ENCODE measurements around the gene SLC4A8.
"Not testable (repeated sequence)": the region's sequence is repeated elsewhere in the genome, so short reads cannot be mapped to it uniquely, and the experiment has no call there.

The SLC4A8 gene

DNA sequence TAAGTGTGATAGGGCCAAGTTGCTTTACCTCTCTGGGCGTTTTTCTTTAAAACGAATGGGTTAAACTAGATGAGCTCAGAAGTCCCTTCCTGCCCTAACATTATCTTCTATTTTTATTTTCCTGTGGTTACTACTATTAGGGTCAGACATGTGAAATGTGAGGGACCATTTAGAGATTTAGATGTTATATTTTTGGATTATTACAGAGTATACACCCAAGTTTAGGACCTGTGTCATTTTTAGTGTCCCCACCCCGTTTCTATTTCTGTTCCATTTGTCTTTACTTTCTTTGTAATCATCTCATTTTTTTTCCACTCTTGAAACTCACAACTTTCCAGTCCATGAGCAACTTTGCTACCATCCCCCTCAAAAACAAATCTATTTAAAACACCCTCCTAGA, 56.3 kb downstream of the SLC4A8 start:
- ATAC-seq (no peak), DNase-seq (no peak)

GRCh38 chr12:51482929-51483697, 58.5 kb downstream of the SLC4A8 start:
- ATAC-seq (peak; percentile 61), DNase-seq (peak; percentile 29)

GRCh38 chr12:51484119-51484518, 59.5 kb downstream of the SLC4A8 start:
- ATAC-seq (no peak), DNase-seq (no peak)

- no peak for ATAC-seq
These were observed 63.6 kb downstream of the SLC4A8 start for GRCh38 chr12:51488281-51488680.

DNA sequence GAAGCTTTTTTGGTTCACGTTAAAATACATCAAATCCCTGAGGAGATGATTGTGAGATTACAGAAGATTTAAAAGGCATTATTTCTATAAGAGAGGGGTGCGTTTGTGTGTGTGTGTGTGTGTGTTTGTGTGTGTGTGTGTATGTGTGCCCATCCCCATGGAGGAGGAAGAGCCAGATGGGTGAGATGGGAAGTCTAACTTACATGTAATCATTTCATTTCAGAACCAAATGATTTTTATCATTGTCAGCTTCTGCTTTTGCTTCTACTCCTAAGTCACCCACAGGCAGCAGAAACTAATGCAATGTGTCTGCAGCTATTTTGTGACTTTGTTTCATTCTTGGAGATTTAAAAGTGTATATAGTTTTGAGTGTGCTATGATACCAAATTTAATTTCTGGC, 68.7 kb downstream of the SLC4A8 start:
- ATAC-seq (no peak), DNase-seq (no peak)

More at GRCh38 chr12:51488281-51488680, 63.6 kb downstream of the SLC4A8 start:
- DNase-seq = no peak

DNA sequence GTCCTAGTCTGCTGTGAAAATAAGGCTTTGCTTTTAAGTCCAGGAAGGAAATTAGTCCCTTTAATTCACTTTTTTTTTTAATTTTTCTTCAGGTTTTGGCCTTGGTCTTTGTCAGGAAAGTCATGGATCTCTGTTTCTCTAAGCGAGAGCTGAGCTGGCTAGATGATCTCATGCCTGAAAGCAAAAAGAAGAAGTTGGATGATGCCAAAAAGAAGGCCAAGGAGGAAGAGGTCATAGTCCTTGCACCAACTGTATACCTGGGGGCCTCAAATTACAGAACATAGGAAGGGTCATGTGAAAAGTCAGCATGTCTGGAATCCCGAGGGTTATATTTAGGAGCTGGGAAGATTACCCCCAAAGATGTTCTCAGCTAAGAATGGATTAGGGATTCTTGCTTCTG, 72.3 kb downstream of the SLC4A8 start:
- ATAC-seq (no peak), DNase-seq (no peak)

GRCh38 chr12:51504851-51505250, 80.2 kb downstream of the SLC4A8 start:
- ATAC-seq (no peak), DNase-seq (no peak)

DNA sequence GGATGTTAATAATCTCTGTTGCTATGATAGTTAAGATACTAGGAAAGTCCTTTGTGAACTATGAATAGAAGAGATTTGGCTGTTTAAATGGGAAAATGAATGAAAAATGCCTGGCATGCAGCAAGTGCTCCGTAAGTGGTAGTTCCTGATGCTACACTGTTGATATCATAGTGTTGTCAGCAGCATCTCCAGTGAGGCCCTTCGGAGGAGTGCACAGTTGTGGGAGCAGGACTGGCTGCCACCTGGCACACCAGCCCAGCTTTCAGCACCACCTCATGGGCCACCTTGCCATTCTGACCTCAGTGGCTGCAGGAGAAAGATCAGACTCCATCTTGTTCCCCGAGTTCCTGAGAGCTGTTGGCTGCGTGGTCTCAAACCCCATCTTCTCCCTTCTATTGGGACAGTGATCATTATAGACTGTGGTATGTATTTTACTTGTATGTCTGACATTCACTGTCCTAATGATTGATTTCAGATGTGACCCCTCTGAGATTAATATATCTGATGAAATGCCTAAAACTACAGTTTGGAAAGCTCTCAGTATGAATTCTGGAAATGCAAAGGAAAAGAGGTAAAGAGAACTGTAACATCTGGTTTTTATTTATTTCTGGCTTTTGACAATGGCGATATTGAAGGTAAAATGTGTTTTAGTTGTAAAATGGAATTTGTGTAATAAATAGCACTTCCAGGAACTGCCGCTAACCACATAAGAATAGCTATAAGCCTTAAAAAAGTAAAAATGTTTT, 80.9 kb downstream of the SLC4A8 start:
- DNase-seq (no peak), ATAC-seq (no peak)

GRCh38 chr12:51507178-51507577, 82.5 kb downstream of the SLC4A8 start:
- no peak for DNase-seq
- no peak for ATAC-seq

DNA sequence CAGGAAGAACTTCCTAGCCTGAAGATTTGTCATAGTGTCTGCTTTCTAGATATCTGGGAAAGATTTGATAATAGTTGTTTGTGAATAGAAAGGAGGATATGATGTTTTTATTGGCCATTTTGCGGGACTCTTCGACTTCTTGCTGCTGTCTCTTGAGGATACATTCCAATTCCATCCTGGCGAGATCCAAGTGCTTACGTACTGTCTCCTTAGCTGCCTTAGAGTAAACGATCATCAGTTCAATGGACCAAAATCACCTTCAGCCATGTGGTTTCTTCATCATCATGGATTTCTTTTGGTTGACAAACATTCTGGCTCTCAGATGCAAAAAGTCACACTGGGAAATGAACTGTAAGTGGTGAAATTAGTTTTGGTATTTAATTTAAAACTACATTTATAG, 83.7 kb downstream of the SLC4A8 start:
- DNase-seq (no peak), ATAC-seq (no peak)

- no peak for ATAC-seq
- DNase-seq = no peak
These were observed 87.1 kb downstream of the SLC4A8 start for GRCh38 chr12:51511546-51512260.

DNA sequence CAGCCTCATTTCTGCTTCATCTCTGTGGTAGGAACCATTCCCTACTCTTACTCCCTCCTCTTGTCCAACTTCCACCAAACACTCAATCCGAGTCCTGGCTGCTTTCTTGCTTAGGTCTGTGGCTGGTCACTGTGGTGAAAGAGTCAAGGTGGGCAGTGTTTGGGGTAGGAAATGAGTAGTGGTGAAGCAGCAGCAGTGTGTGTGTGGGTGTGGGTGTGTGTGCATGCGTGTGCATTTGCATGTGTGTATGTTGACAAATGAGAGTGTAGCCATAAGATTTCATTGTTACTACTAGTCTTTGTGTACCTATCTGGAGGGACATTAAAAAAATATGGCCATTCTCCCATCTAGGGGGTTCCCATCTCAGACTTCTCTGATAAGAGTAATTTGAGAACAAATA, 87.8 kb downstream of the SLC4A8 start:
- ATAC-seq = no peak
- no peak for DNase-seq

- DNase-seq = not testable (repeated sequence)
These were observed 90.4 kb downstream of the SLC4A8 start for GRCh38 chr12:51515037-51515436.

GRCh38 chr12:51517316-51517715, 92.7 kb downstream of the SLC4A8 start:
- DNase-seq (no peak), ATAC-seq (no peak)

More at GRCh38 chr12:51515037-51515436, 90.4 kb downstream of the SLC4A8 start:
- ATAC-seq = not testable (repeated sequence)

DNA sequence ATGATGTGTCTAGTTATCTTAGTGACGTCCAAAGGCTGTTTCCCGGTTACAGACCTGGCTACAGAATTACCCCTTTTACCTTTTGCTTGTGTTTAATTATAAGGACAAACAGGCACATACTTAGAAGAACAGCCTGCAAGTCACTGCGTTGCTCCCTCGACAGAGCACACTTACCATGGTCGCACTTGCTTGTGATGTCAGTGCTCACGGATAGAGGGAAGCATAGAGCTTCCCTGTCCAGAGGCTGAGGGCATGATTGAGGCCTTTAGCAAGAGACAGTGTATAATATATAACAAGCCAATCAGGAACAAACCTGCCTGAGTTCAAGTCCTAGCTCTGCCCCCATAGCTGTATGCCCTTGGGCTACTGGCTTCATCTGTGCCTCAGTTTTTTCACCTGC, 93.2 kb downstream of the SLC4A8 start:
- DNase-seq = no peak

GRCh38 chr12:51519755-51520154, 95.1 kb downstream of the SLC4A8 start:
- no peak for DNase-seq
- ATAC-seq = no peak

More for the DNA sequence above, 93.2 kb downstream of the SLC4A8 start:
- no peak for ATAC-seq

DNA sequence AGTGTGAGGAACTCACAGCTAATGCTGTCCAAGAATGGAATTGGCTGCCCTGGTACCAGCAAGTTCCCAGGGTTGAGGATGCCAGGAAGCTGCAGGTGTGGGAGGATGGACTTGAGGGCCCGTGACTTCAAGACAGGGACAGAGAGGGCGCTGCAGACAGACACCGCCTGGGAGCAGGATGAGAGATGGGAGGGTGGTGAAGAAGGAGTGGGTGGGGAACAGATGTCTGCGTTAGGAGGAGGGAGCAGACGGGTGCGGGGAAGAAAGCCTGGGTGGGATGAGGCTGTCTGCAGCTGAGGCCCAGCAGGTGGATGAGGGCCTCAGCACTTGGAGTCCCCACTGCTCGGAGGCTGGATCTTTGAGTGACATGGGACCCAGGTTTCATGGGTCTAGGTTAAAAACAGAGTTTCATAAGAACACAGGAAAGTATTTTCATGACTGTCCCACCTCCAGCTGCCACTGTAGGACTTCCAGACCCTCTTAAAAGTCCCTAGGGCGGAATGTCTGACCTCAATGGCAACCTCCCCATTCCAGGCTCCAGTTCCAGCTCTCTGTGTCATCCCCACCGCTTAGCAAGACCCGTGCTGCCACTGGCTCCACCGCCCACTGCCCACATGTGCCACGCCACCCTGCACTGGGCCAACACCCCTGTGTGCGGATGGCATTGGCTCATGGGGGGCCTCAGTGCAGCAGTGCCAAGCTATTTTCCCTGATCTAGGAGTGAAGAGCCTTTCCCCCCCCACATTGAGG, 96.1 kb downstream of the SLC4A8 start:
- ATAC-seq (no peak), DNase-seq (no peak)

DNA sequence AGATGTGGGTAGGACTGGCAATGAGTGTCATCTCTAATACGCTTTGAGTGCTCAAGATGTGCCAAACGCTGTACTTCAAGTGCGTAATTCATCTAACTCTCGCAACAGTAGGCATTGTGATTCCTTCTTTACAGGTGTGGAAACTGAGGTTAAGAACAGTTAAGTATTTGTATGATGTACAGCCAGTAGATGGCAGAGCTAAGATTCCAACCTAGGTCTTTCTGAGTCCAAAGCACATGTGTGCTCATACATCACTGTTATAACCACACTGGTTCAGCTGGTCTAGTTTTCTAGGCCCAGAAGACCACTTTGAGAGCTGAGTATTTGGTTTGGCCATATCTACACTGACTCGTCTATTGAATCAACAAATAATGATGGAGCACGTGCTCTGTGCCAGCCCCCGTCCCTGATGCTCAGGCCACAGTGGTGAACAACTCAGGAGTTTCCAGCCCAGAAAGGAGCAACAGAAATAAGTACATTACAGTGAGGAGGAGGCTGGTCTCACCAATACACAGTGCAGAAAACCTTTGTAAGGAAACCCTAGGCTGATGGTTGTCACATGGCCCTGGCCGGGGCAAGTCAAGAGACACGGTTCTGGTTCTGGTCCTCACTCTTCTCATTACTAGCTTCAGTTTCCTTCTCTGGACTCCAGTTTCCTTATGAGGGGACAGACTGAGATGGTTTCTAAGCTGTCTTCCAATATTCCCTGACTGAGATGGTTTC, 97.1 kb downstream of the SLC4A8 start:
- DNase-seq (no peak), ATAC-seq (no peak)

GRCh38 chr12:51522696-51523095, 98.1 kb downstream of the SLC4A8 start:
- DNase-seq (no peak), ATAC-seq (no peak)

GRCh38 chr12:51524386-51524901, 99.8 kb downstream of the SLC4A8 start:
- no peak for ATAC-seq
- DNase-seq = no peak

DNA sequence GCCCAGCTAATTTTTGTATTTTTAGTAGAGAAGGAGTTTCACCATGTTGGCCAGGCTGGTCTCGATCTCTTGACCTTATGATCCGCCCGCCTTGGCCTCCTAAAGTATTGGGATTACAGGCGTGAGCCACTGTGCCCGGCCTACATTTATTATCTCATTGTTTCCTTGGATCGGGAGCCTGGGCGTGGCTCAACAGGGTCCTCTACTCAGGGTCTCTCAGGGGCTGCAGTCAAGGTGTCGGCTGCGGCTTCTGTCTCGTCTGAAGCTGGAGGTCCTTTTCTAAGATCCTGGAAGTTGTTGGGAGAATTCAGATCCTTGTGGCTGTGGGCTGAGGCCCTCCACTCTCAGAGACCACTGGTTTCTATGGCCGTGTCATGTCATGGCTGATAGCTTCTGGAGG, 100.9 kb downstream of the SLC4A8 start:
- DNase-seq (no peak), ATAC-seq (no peak)
